Right hindlimb (tissue), 1 donor: ENCODE measurements around the gene WRAP73.

Experiments used
- DNase-seq: peaks from one replicate; pipeline ENCODE4 v3.0.0-alpha.2; 2018

Gene WRAP73

DNA sequence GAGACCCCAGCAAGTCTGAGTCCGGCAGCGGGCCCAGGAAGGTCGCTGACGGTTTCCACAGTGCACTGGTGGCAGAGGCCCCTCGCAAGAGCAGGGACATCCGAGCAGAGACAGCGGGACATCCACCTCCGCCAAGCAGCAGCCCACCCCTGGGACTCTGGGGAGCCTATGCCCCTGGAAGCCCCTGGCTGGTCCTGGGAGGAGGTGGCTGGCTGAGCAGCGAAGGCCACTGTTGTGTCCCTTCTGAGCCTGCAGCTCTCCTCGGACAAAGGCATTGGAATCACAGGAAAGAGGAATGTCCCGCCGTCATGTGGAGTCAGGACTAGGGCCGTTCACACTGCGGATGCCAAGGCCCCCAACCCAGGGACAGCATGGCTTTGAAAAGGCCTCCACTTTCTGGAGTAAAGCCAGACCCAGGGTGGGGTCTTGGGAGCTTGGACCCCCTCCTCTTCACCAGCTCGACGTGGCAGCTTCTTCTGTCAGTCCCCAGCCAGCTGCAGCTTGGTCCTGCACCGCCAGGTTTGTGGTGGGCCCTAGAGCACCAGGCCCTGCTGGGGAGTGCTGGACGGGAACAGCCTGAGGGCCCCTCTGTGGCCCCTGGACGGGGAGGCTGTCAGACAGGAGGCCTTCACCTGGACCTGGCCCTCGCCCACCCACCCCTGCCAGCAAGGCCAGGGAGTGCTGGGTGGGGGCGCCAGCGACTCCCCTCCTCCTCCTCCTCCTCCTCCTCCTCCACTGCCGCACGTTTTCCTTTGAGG lies 40.0 kb downstream of the WRAP73 start:
- no peak for DNase-seq

GRCh38 chr1:3609016-3609768 lies 40.7 kb downstream of the WRAP73 start:
- DNase-seq, result no peak

DNA sequence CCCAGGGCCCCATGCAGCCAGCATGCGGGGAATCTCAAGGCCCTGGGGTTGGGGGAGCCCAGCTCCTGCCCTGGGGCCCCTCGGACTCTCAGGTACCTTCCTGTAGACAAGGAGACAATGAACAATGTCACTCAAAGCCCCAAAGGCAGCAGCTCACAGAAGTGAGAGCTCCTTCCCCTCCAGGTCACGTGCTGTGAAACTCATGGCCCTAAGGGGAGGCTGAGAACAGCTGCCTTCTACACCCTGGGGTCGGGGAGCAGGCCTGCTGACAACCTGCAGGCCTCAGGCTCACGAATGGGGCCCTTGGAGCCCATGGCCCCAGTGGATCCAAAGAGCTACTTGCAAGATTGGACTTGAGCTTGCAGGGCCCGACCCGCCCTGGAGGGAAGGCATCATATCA lies 41.7 kb downstream of the WRAP73 start:
- DNase-seq, result no peak

- no peak for DNase-seq
Measured at GRCh38 chr1:3607703-3608065, 42.2 kb downstream of the WRAP73 start.

GRCh38 chr1:3606779-3607702 lies 42.9 kb downstream of the WRAP73 start:
- no peak for DNase-seq

GRCh38 chr1:3604997-3605823 lies 44.7 kb downstream of the WRAP73 start:
- DNase-seq, result no peak

GRCh38 chr1:3604468-3604974 lies 45.4 kb downstream of the WRAP73 start:
- DNase-seq, result no peak

DNA sequence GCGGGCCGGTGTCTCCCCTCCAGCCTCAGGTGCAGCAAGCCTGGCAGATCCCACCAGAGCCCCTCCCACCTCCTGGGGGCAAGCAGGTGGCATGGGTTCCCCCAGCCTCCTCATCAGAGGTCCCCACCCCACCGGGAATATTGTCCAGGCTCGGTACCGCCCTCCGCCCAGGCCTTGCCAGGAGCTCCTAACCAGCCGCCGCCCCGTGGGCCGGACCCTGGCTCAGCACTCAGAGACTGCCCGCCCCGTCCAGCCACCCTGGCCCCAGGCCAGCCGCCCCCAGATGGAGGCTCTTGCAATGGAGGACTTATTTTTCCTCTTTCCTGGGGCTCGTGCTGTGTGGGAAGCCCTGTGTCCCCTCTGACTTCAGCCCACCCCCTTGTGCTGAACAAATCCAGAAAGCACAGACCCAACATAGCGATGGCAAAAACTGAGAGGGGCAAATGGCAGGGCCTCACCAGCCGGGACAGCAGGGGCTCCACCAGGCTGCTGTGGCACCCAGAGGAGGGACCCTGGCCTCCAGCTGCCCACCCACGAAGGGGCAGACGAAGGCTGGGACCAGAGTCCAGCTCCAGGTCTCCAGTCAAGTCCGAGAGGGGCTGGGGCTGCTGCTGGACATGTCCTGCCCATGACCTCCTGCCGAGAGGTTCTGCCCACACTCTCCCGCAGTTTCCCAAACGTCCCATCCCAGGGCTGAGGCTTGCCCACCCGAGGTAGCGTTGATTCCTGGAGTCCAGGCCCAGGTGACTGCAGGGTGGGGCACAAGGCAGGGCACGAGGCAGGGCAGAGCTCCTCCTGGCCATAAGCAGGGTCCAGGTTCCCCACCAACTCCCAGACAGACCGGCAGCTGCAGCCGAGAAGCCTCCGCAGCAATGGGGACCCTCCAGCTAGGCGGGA lies 46.1 kb downstream of the WRAP73 start:
- no peak for DNase-seq

DNA sequence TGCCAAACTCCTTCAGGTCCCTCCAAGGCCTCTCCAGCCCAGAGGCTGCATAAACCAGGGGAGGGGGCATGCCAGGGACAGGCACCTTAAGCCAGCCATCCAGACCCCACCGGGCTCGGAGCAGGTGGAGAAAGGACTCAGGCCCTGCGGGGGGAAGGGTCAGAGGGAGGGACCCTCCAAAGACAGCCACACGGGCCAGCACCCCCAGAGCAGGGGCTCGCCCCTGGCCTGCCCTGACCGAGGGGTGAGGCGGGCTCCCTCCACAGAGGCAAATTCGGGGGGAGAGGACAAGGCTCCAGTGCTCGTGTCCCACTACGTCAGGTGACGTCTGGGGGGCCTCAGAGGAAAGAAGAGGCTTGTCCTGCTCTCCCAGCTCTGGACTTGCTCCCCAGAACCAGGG lies 46.7 kb downstream of the WRAP73 start:
- DNase-seq, result no peak

GRCh38 chr1:3602375-3602774 lies 47.5 kb downstream of the WRAP73 start:
- DNase-seq, result no peak

GRCh38 chr1:3601743-3602142 lies 48.2 kb downstream of the WRAP73 start:
- DNase-seq, result no peak

GRCh38 chr1:3600354-3600753 lies 49.5 kb downstream of the WRAP73 start:
- DNase-seq, result no peak

GRCh38 chr1:3599816-3600215 lies 50.1 kb downstream of the WRAP73 start:
- DNase-seq, result no peak

DNA sequence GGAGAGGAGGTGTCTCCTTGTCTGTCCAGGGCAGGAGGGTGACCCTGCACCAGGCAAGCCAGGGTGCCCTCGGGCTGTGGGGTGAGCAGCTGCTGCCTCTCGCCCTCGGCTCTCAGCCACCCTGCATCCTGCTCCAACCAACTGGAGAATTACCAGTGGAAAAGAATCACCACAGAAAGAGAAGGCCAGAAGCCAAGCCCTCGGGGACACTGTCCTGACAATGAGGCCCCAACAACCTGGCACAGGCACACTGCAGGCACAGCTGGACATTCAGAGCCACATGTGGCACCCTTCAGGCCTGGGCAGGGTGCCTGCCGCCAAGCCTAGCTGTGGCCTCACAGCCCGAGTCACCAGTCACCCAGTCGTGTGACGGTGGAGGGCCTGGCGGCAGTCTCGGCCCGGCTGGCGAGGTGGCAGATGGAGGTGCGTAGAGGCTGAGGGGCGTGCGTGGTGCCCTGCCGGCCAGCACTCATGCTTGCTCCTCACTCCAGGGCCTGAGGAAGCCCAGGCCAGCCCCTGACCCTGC lies 50.6 kb downstream of the WRAP73 start:
- DNase-seq, result no peak

DNA sequence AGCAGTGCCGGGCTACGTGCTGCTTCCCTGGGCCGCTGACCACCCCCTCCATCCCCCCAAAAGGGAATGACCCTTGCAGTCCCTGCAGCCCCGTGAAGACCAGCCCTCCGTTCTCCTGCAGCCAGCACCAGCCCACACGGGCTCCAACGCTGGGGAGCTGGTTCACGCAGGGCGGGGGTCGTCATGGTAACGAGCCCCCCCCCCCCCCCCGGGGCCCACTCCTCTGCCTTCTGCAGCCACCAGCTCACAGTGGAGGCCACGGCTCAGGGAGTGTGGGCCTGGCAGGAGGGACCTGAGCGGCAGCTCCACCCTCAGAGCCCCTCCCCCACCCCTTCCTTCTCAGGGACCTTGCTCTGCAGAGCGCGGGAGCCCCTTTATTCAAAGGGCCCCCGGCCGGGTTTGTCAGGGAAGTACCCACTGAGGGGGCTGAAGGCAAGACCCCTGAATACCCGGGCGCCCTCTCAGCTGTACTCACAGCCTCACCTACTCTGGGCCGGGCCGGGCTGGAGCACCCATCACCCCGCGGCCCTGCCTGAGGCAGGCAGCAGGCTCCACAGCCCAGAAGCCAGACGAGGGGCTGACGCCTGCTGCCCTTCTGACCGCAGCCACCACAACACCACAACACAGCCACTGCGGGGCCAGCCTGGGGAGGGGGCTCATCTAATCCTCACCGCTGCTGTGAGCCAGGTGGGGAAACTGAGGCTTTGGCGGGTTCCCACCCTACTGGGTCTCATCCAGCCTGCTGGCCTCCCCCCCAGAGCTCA lies 51.2 kb downstream of the WRAP73 start:
- DNase-seq, result no peak

DNA sequence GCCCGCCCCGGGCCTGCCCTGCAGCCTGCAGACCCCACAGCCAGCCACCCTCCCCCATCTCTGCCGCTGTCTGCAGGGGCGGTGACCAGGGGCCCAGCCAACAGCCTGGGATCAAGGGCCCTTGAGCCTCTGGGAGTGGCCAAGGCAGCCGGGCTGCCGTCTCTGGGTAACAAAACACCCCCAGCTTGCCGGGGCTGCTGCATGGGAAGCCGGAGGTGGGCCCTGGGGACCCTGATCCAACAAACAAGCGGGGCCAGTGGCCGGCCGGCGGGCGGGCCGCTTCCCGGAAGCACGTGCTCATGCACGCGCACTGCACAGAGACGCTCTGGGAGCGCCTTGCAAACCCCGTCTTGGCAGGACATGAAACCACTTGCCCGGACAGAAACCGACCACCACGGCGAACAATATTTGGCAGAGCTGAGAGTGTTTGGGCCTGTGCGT lies 51.8 kb downstream of the WRAP73 start:
- peak; percentile 87 for DNase-seq

- DNase-seq, result no peak
Measured at GRCh38 chr1:3597599-3597964, 52.3 kb downstream of the WRAP73 start.

DNA sequence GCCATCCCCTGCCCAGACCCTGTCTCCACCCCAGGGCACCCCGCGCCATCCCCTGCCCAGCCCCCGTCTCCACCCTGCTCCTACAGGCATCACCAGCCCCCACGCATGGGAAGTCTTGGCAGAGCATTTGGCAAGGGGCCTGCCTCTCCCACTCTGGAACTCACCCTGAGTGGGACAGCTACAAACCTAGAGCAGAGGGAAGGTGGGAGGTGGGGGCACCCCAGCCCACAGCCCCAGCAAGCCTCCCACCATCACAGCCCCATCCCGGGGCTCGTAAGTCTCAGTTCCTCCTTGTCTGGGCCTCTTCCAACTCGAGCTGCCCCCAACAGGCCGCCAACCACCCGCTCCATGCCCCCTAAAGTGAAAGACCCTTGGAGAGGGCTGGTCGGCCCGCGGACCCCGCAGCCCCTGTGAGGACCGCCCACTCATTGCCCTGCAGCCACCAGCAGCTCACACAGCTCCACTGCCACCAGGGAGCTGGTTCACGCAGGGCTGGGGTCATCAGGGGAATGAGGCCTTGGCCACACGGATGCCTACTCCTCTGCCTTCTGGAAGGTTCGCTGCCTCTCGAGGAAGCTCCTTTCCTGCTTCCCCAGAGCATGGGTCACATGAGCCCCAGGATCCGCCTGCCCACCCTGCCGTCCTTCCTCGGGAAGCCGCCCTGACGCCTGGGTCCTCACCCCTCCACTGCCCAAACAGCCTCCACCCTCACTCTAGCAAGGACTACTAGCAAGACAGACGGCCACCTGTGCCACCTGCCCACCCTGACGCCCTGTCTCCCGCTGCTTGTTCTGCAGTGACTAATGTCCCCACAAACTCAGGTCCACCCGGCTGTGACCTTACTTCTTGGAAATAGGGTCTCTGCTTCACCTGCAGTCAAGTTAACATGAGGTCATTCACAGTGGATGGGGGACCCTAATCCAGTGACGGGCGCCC lies 53.0 kb downstream of the WRAP73 start:
- no peak for DNase-seq

GRCh38 chr1:3595949-3596348 lies 54.0 kb downstream of the WRAP73 start:
- DNase-seq, result no peak
